ENCODE data around the gene TRAPPC12. TPM values are rescaled to one million over a fixed set of nuclear protein-coding genes. Genes with fewer than 3 reads are reported as not detected.

Gene TRAPPC12
- 69.1 and 92.5 TPM in 2 replicates for total RNA-seq (2014; rRNA removed; shearing (Covaris generic); ENCODE audit: low replicate concordance)

GRCh38 chr2:3379647-3380534 lies at the start of gene TRAPPC12:
TRAPPC12 (plus strand) TSS chr2:3379694; CDS start chr2:3387624, 7,930 bp downstream.
- Histone ChIP-seq H3K4me1 (ENCODE audit: low read length) (peaks cover 37% of the 10 kb centered on the region), H3K9ac (ENCODE audit: low read length) (peak within 1 kb of the TSS; percentile 94), H3K27ac (ENCODE audit: low read length) (peak within 1 kb of the TSS; percentile 67; the same call in 1 of the 2 replicates), H3K4me3 (ENCODE audit: low read length) (peak within 1 kb of the TSS; percentile 86), H3K27me3 (ENCODE audit: low read length) (no peaks in the 10 kb centered on the region), H3K79me2 (ENCODE audit: low read length) (peaks cover 85% of the 10 kb centered on the region), H3K9me2 (replicated peaks; ENCODE audit: insufficient read depth, low read length) (no peaks in the 10 kb centered on the region), H4K20me1 (ENCODE audit: insufficient read depth, low read depth, low read length) (no peaks in the 10 kb centered on the region), H3K9me3 (ENCODE audit: low read length) (no peaks in the 10 kb centered on the region), H3K4me2 (ENCODE audit: low read depth, low read length, poor library complexity, severe bottlenecking) (peak within 1 kb of the TSS; percentile 97), H3K36me3 (ENCODE audit: insufficient read depth, low read length) (peaks cover 16% of the 10 kb centered on the region), H2AFZ (ENCODE audit: low read length) (peak within 1 kb of the TSS; percentile 82)
- DNase-seq: peak; percentile 98

- no peaks in the 10 kb centered on the region for H3K9me2 ChIP-seq (replicated peaks; ENCODE audit: insufficient read depth, low read length)
- no peaks in the 10 kb centered on the region for H3K4me1 ChIP-seq (ENCODE audit: low read length)
- H3K9me3 ChIP-seq (ENCODE audit: low read length): peaks cover 5% of the 10 kb centered on the region
- no peak for DNase-seq
- H3K4me2 ChIP-seq (ENCODE audit: low read depth, low read length, poor library complexity, severe bottlenecking): no peak overlapping the region
- no peak overlapping the region for H2AFZ ChIP-seq (ENCODE audit: low read length)
- H3K36me3 ChIP-seq (ENCODE audit: insufficient read depth, low read length): peaks cover 49% of the 10 kb centered on the region
- H4K20me1 ChIP-seq (ENCODE audit: insufficient read depth, low read depth, low read length): no peaks in the 10 kb centered on the region
- H3K27ac ChIP-seq (ENCODE audit: low read length): no peak overlapping the region
- no peak overlapping the region for H3K9ac ChIP-seq (ENCODE audit: low read length)
- no peaks in the 10 kb centered on the region for H3K27me3 ChIP-seq (ENCODE audit: low read length)
- H3K4me3 ChIP-seq (ENCODE audit: low read length): no peak overlapping the region
- H3K79me2 ChIP-seq (ENCODE audit: low read length): peaks cover 61% of the 10 kb centered on the region
Measured at GRCh38 chr2:3332133-3332532, 47.4 kb upstream of the TRAPPC12 start.

- H3K4me3 ChIP-seq (ENCODE audit: low read length): no peak overlapping the region
- no peaks in the 10 kb centered on the region for H3K27me3 ChIP-seq (ENCODE audit: low read length)
- peaks cover 51% of the 10 kb centered on the region for H3K79me2 ChIP-seq (ENCODE audit: low read length)
- H2AFZ ChIP-seq (ENCODE audit: low read length): no peak overlapping the region
- no peak overlapping the region for H3K27ac ChIP-seq (ENCODE audit: low read length)
- no peaks in the 10 kb centered on the region for H4K20me1 ChIP-seq (ENCODE audit: insufficient read depth, low read depth, low read length)
- no peak for DNase-seq
- no peaks in the 10 kb centered on the region for H3K4me1 ChIP-seq (ENCODE audit: low read length)
- H3K9ac ChIP-seq (ENCODE audit: low read length): no peak overlapping the region
- H3K36me3 ChIP-seq (ENCODE audit: insufficient read depth, low read length): peaks cover 55% of the 10 kb centered on the region
- H3K9me2 ChIP-seq (replicated peaks; ENCODE audit: insufficient read depth, low read length): no peaks in the 10 kb centered on the region
- H3K4me2 ChIP-seq (ENCODE audit: low read depth, low read length, poor library complexity, severe bottlenecking): no peak overlapping the region
- peaks cover 5% of the 10 kb centered on the region for H3K9me3 ChIP-seq (ENCODE audit: low read length)
Measured at GRCh38 chr2:3334392-3335345, 44.8 kb upstream of the TRAPPC12 start.

DNA sequence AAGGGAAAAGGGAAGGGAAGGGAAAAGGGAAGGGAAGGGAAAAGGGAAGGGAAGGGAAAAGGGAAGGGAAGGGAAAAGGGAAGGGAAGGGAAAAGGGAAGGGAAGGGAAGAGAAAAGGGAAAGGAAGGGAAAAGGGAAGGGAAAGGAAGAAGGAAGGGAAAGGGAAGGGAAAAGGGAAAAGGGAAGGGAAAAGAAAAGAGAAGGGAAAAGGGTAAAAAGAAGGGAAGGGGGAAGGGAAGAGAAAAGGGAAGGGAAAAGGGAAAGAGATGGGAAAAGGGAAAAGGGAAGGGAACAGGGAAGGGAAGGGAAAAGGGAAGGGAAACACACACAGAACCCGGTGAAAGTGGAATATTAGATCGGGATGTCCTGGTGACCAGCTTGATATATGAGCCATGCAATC lies 42.6 kb upstream of the TRAPPC12 start:
- Histone ChIP-seq H3K27me3 (ENCODE audit: low read length) (no peaks in the 10 kb centered on the region), H3K27ac (ENCODE audit: low read length) (no peak overlapping the region), H3K9me2 (replicated peaks; ENCODE audit: insufficient read depth, low read length) (no peaks in the 10 kb centered on the region), H2AFZ (ENCODE audit: low read length) (no peak overlapping the region), H3K4me1 (ENCODE audit: low read length) (no peaks in the 10 kb centered on the region), H3K79me2 (ENCODE audit: low read length) (peaks cover 47% of the 10 kb centered on the region), H3K36me3 (ENCODE audit: insufficient read depth, low read length) (peaks cover 47% of the 10 kb centered on the region), H3K4me2 (ENCODE audit: low read depth, low read length, poor library complexity, severe bottlenecking) (no peak overlapping the region), H3K9ac (ENCODE audit: low read length) (no peak overlapping the region), H3K4me3 (ENCODE audit: low read length) (no peak overlapping the region), H3K9me3 (ENCODE audit: low read length) (peaks cover 5% of the 10 kb centered on the region), H4K20me1 (ENCODE audit: insufficient read depth, low read depth, low read length) (no peaks in the 10 kb centered on the region)
- DNase-seq: no peak

DNA sequence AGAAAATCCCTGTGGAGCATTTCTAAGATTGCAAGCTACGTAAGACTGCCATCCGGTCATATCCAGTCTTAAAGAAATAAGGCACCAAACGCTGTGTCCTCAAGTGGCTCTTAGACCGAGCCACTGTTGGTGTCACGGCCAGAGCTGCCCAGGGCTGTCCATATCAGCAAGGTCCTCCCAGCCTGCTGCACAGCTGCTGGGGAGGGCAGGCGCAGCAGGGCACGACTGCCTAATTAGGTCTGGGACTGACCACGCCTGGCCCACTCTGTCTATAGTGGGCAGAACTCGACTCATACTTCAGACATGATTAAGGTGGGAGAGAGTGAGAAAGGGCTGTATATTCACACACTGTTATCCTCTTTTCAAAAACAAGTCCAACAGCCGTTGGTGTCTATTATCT lies 41.2 kb upstream of the TRAPPC12 start:
- DNase-seq: no peak
- Histone ChIP-seq H3K9me3 (ENCODE audit: low read length) (no peaks in the 10 kb centered on the region; the same call in 1 of the 2 replicates), H2AFZ (ENCODE audit: low read length) (no peak overlapping the region), H3K4me3 (ENCODE audit: low read length) (no peak overlapping the region), H3K27me3 (ENCODE audit: low read length) (no peaks in the 10 kb centered on the region), H3K36me3 (ENCODE audit: insufficient read depth, low read length) (peaks cover 32% of the 10 kb centered on the region), H3K4me2 (ENCODE audit: low read depth, low read length, poor library complexity, severe bottlenecking) (no peak overlapping the region), H3K27ac (ENCODE audit: low read length) (no peak overlapping the region), H3K9ac (ENCODE audit: low read length) (no peak overlapping the region), H3K4me1 (ENCODE audit: low read length) (no peaks in the 10 kb centered on the region), H3K79me2 (ENCODE audit: low read length) (peaks cover 44% of the 10 kb centered on the region), H3K9me2 (replicated peaks; ENCODE audit: insufficient read depth, low read length) (no peaks in the 10 kb centered on the region), H4K20me1 (ENCODE audit: insufficient read depth, low read depth, low read length) (no peaks in the 10 kb centered on the region)

- Histone ChIP-seq H3K79me2 (ENCODE audit: low read length) (peaks cover 38% of the 10 kb centered on the region), H4K20me1 (ENCODE audit: insufficient read depth, low read depth, low read length) (no peaks in the 10 kb centered on the region)
- DNase-seq: no peak
Measured at GRCh38 chr2:3340144-3340543, 39.4 kb upstream of the TRAPPC12 start.

DNA sequence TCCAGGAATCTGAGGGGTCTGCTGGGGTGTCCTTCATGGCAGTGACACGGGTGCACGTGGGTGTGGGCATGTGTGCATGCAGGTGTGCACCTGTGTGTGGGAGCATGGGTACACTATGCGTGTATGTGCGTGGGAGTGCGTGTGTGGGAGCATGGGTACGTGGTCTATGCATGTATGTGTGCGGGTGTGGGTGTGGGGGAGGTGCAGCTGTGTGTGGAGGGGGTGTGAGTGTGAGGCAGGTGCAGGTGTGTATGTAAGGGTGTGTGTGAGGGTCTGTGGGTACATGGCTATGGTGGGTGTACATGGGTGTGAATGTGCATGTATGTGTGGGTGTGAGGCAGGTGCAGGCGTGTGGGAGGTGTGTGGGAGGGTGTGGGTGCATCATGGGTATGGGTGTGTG lies 38.2 kb upstream of the TRAPPC12 start:
- no peaks in the 10 kb centered on the region for H3K9me3 ChIP-seq (ENCODE audit: low read length)
- no peaks in the 10 kb centered on the region for H4K20me1 ChIP-seq (ENCODE audit: insufficient read depth, low read depth, low read length)
- H3K4me3 ChIP-seq (ENCODE audit: low read length): no peak overlapping the region
- H3K4me2 ChIP-seq (ENCODE audit: low read depth, low read length, poor library complexity, severe bottlenecking): no peak overlapping the region
- no peak overlapping the region for H2AFZ ChIP-seq (ENCODE audit: low read length)
- no peak overlapping the region for H3K27ac ChIP-seq (ENCODE audit: low read length)
- no peak for DNase-seq
- no peaks in the 10 kb centered on the region for H3K9me2 ChIP-seq (replicated peaks; ENCODE audit: insufficient read depth, low read length)
- H3K4me1 ChIP-seq (ENCODE audit: low read length): no peaks in the 10 kb centered on the region
- no peaks in the 10 kb centered on the region for H3K27me3 ChIP-seq (ENCODE audit: low read length)
- H3K9ac ChIP-seq (ENCODE audit: low read length): no peak overlapping the region
- H3K79me2 ChIP-seq (ENCODE audit: low read length): peaks cover 33% of the 10 kb centered on the region
- peaks cover 9% of the 10 kb centered on the region; the same call in 1 of the 2 replicates for H3K36me3 ChIP-seq (ENCODE audit: insufficient read depth, low read length)

More at GRCh38 chr2:3340144-3340543, 39.4 kb upstream of the TRAPPC12 start:
- H2AFZ ChIP-seq (ENCODE audit: low read length): no peak overlapping the region
- H3K4me3 ChIP-seq (ENCODE audit: low read length): no peak overlapping the region
- H3K4me1 ChIP-seq (ENCODE audit: low read length): no peaks in the 10 kb centered on the region
- no peaks in the 10 kb centered on the region for H3K9me3 ChIP-seq (ENCODE audit: low read length)
- H3K36me3 ChIP-seq (ENCODE audit: insufficient read depth, low read length): peaks cover 17% of the 10 kb centered on the region
- no peaks in the 10 kb centered on the region for H3K9me2 ChIP-seq (replicated peaks; ENCODE audit: insufficient read depth, low read length)
- H3K27me3 ChIP-seq (ENCODE audit: low read length): no peaks in the 10 kb centered on the region
- H3K9ac ChIP-seq (ENCODE audit: low read length): no peak overlapping the region
- no peak overlapping the region for H3K27ac ChIP-seq (ENCODE audit: low read length)
- no peak overlapping the region for H3K4me2 ChIP-seq (ENCODE audit: low read depth, low read length, poor library complexity, severe bottlenecking)

DNA sequence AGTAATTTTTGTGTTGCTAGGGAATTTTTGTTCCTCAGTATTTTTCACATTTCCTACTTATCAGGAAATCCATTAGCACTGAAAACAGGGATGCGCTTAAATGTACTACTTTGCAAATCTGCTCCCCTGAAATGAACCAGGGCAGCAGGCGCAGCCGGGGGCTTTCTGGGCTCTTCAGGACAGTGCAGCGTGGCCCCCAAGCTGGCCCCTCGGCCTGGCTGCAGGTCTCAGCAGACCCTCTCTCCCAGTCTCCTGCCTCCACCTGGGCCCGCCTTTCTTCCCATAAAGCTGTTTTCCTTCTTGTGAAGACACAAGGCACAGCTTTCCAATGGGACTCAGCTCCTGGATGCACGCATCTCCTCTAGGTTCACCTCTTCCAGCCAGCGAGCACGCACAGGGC lies 37.2 kb upstream of the TRAPPC12 start:
- no peak for DNase-seq
- Histone ChIP-seq H3K9me3 (ENCODE audit: low read length) (no peaks in the 10 kb centered on the region), H2AFZ (ENCODE audit: low read length) (no peak overlapping the region), H4K20me1 (ENCODE audit: insufficient read depth, low read depth, low read length) (no peaks in the 10 kb centered on the region; the same call in 1 of the 2 replicates), H3K36me3 (ENCODE audit: insufficient read depth, low read length) (peaks cover 5% of the 10 kb centered on the region; the same call in 1 of the 2 replicates), H3K9me2 (replicated peaks; ENCODE audit: insufficient read depth, low read length) (no peaks in the 10 kb centered on the region), H3K27me3 (ENCODE audit: low read length) (no peaks in the 10 kb centered on the region), H3K27ac (ENCODE audit: low read length) (no peak overlapping the region), H3K4me2 (ENCODE audit: low read depth, low read length, poor library complexity, severe bottlenecking) (no peak overlapping the region), H3K9ac (ENCODE audit: low read length) (no peak overlapping the region), H3K79me2 (ENCODE audit: low read length) (peaks cover 31% of the 10 kb centered on the region), H3K4me3 (ENCODE audit: low read length) (no peak overlapping the region), H3K4me1 (ENCODE audit: low read length) (no peaks in the 10 kb centered on the region)

All from Karpas-422 (cell line).